GM12878 (cell line): Measurements from ENCODE around the gene DCAF8. TPM values are rescaled to one million over a fixed set of nuclear protein-coding genes. Genes with fewer than 3 reads are reported as not detected.

Source experiments
- ATAC-seq: fragments of 200-7000 bp; cut with Tn5 transposase; 3 replicates; pipeline ENCODE4 v1.9.1; 2020; ENCODE audit warnings: mild to moderate bottlenecking, moderate library complexity
- BruUV-seq: library from RNA; stranded (reverse); fragments of 400-500 nt; replicated peaks from 2 replicates; lab custom pipeline; 2021; lab: Mats Ljungman, UMichigan
- CTCF ChIA-PET: fragments of 300-600 bp; sonication (Branson Sonifier 250); formaldehyde crosslinking; extraction: SDS; loops from one replicate; lab custom pipeline; 2021; ENCODE audit warnings: inconsistent platforms; lab: Yijun Ruan, JAX
- POLR2A ChIA-PET: fragments of 350-600 bp; formaldehyde crosslinking; extraction: SDS; loops from one replicate; lab custom pipeline; 2021; ENCODE audit warnings: inconsistent platforms; lab: Charles Lee
- RAD21 ChIA-PET: fragments of 300-600 bp; sonication (Branson Sonifier 250); formaldehyde crosslinking; loops from one replicate; lab custom pipeline; 2023; ENCODE audit warnings: antibody characterized with exemption; ENCODE audit not compliant: unreplicated experiment; lab: Charles Lee
- SMC1A ChIA-PET: fragments of 300-600 bp; sonication (Branson Sonifier 250); formaldehyde crosslinking; loops from one replicate; lab custom pipeline; 2023; ENCODE audit not compliant: unreplicated experiment, uncharacterized antibody; lab: Charles Lee
- DNase-seq: peaks from one replicate; pipeline ENCODE4 v3.0.0-alpha.2; 2011; ENCODE audit warnings: low read depth, low spot score
- FAIRE-seq: peaks from 3 replicates; lab custom pipeline; 2011; peaks lifted over from hg19 to GRCh38; lab: Jason Lieb, UNC
- H2AFZ ChIP-seq: 2 replicates; pipeline ENCODE4 v1.6.0; 2011; ENCODE audit warnings: low read depth, low read length, control low read depth; ENCODE audit not compliant: control insufficient read depth
- H3K27ac ChIP-seq: 2 replicates; pipeline ENCODE4 v1.5.1; 2011; ENCODE audit warnings: control low read depth; ENCODE audit not compliant: control insufficient read depth, insufficient read depth
- H3K27me3 ChIP-seq, 2 experiments: replicated peaks in 1 of 2; 2 replicates each; pipeline versions ENCODE4 v1.6.0 to v1.6.1; 2011; ENCODE audit warnings: low read length in 1 of 2; ENCODE audit not compliant: control insufficient read depth in 2 of 2, insufficient read depth in 2 of 2
- H3K36me3 ChIP-seq, 2 experiments: 2 replicates each; pipeline ENCODE4 v1.5.1; 2011; ENCODE audit warnings: low read length in 1 of 2; ENCODE audit not compliant: control insufficient read depth in 2 of 2, insufficient read depth in 2 of 2
- H3K4me1 ChIP-seq: 2 replicates; pipeline ENCODE4 v1.6.1; 2011; ENCODE audit warnings: mild to moderate bottlenecking, low read length, moderate library complexity, mixed read lengths; ENCODE audit not compliant: control insufficient read depth, insufficient read depth
- H3K4me2 ChIP-seq: 2 replicates; pipeline ENCODE4 v1.6.0; 2011; ENCODE audit warnings: control low read depth; ENCODE audit not compliant: control insufficient read depth, insufficient read depth
- H3K4me3 ChIP-seq: fragments of 200-600 bp; sonication (generic); 2 replicates; pipeline ENCODE4 v1.5.1; 2016
- H3K79me2 ChIP-seq: 2 replicates; pipeline ENCODE4 v1.6.0; 2011; ENCODE audit warnings: low read length; ENCODE audit not compliant: control insufficient read depth, insufficient read depth
- H3K9ac ChIP-seq: 2 replicates; pipeline ENCODE4 v1.8.0; 2011; ENCODE audit warnings: low read length, control low read depth, mixed read lengths; ENCODE audit not compliant: control insufficient read depth, insufficient read depth
- H3K9me3 ChIP-seq: replicated peaks from 3 replicates; pipeline ENCODE4 v1.5.1; 2011; ENCODE audit warnings: mild to moderate bottlenecking, low read length; ENCODE audit not compliant: control insufficient read depth, insufficient read depth
- H4K20me1 ChIP-seq: 2 replicates; pipeline ENCODE4 v1.6.0; 2011; ENCODE audit not compliant: control insufficient read depth, insufficient read depth
- BHLHE40 ChIP-seq, 2 experiments: fragments of 450-650 bp in 1 of 2; IDR thresholded peaks; 2 replicates each; pipeline ENCODE4 v1.6.1; 2011 to 2017; ENCODE audit warnings: low read depth in 2 of 2, borderline replicate concordance in 1 of 2, improper control_type of control experiment in 1 of 2, low read length in 1 of 2, mild to moderate bottlenecking in 1 of 2
- CBX5 ChIP-seq: sonication (generic); IDR thresholded peaks from 2 replicates; pipeline ENCODE4 v1.6.1; 2016; ENCODE audit warnings: low read depth, moderate library complexity, mild to moderate bottlenecking, inconsistent platforms
- E2F4 ChIP-seq: IDR thresholded peaks from 2 replicates; pipeline ENCODE4 v1.6.1; 2012; ENCODE audit warnings: low read depth, low read length, improper control_type of control experiment
- EED ChIP-seq: sonication (generic); IDR thresholded peaks from 2 replicates; pipeline ENCODE4 v1.6.1; 2016; ENCODE audit warnings: antibody characterized with exemption, low read depth
- FOXM1 ChIP-seq: IDR thresholded peaks from 2 replicates; pipeline ENCODE4 v1.6.1; 2012; ENCODE audit warnings: low read depth, mild to moderate bottlenecking, inconsistent platforms, low read length, moderate library complexity
- GABPA ChIP-seq: IDR thresholded peaks from 2 replicates; pipeline ENCODE4 v1.6.1; 2014; ENCODE audit warnings: antibody characterized with exemption, low read depth, mild to moderate bottlenecking, inconsistent platforms
- IKZF1 ChIP-seq: fragments of 450-650 bp; conservative IDR thresholded peaks from 2 replicates; pipeline ENCODE4 v1.6.1; 2017; ENCODE audit warnings: antibody characterized with exemption, mild to moderate bottlenecking
- IRF4 ChIP-seq: IDR thresholded peaks from 2 replicates; pipeline ENCODE4 v1.6.1; 2011; ENCODE audit warnings: low read depth, low read length
- LARP7 ChIP-seq: fragments of 450-650 bp; IDR thresholded peaks from 2 replicates; pipeline ENCODE4 v1.6.1; 2017; ENCODE audit warnings: mild to moderate bottlenecking
- MTA3 ChIP-seq: IDR thresholded peaks from 2 replicates; pipeline ENCODE4 v1.6.1; 2012; ENCODE audit warnings: low read length, inconsistent platforms, borderline replicate concordance
- PAX5 ChIP-seq: IDR thresholded peaks from 2 replicates; pipeline ENCODE4 v1.6.1; 2011; ENCODE audit warnings: low read depth, low read length, borderline replicate concordance
- PKNOX1 ChIP-seq: fragments of 450-650 bp; IDR thresholded peaks from 2 replicates; pipeline ENCODE4 v1.6.1; 2016; ENCODE audit warnings: mild to moderate bottlenecking
- SMAD5 ChIP-seq: IDR thresholded peaks from 2 replicates; pipeline ENCODE4 v1.6.1; 2016; ENCODE audit warnings: antibody characterized with exemption, low read depth
- SMC3 ChIP-seq: IDR thresholded peaks from 2 replicates; pipeline ENCODE4 v1.6.1; 2011; ENCODE audit warnings: low read length, improper control_type of control experiment, borderline replicate concordance
- SREBF2 ChIP-seq: IDR thresholded peaks from 2 replicates; pipeline ENCODE4 v1.6.1; 2012; ENCODE audit warnings: mild to moderate bottlenecking, low read length
- ZNF592 ChIP-seq: fragments of 450-650 bp; IDR thresholded peaks from 2 replicates; pipeline ENCODE4 v1.6.1; 2017; ENCODE audit warnings: mild to moderate bottlenecking, moderate library complexity
- ZNF622 ChIP-seq: fragments of 450-650 bp; IDR thresholded peaks from 2 replicates; pipeline ENCODE4 v1.6.1; 2017; ENCODE audit warnings: mild to moderate bottlenecking, inconsistent platforms
- WGBS: methylation state at CpG from one replicate; pipeline ENCODE4 v1.1.6; 2016; ENCODE audit warnings: low lambda C conversion rate; ENCODE audit not compliant: insufficient replicate concordance, insufficient coverage; ENCODE audit errors: missing lambda C conversion rate; 5-methylcytosine and 5-hydroxymethylcytosine counted together
- in situ Hi-C: fragments of 300-500 bp; cut with MboI; formaldehyde crosslinking; loops from 9 replicates; pipeline ENCODE4 v1.14.3; 2018; ENCODE audit warnings: mixed read lengths
- intact Hi-C: fragments of 100-400 bp; cut with micrococcal nuclease; formaldehyde crosslinking; loops from one replicate; pipeline ENCODE4 v1.14.2; 2022; ENCODE audit not compliant: unreplicated experiment
- polyA plus RNA-seq, 11 experiments: library from polyadenylated mRNA; depleted of rRNA in 4 of 11; unstranded in 6 of 11; stranded (reverse) in 5 of 11; fragments of >200 nt; fragmentation: Nextera tagmentation in 4 of 11; fragmentation: Illumina TruSeq in 1 of 11; extraction: Ambion mirVana in 4 of 11; extraction: Trizol in 1 of 11; gene quantifications; 1 replicate in 1 of 11; 2 replicates in 10 of 11; pipeline versions ENCODE4 v1.2.1 to v1.2.3, GENCODE V29; 2011 to 2016; ENCODE audit warnings: inconsistent platforms in 2 of 11, missing spikeins in 2 of 11, low read depth in 1 of 11
- total RNA-seq, 4 experiments: library from RNA; depleted of rRNA in 3 of 4; stranded (reverse); fragments of >200 nt in 3 of 4; fragmentation: Illumina TruSeq in 1 of 4; extraction: Trizol in 1 of 4; gene quantifications; 2 replicates each; pipeline versions ENCODE4 v1.2.1 to v1.2.3, GENCODE V29; 2013 to 2021

The DCAF8 gene
- total and polyA plus RNA-seq, 10 of the 15 experiments (the other 5 are each of a cell fraction or from before 2014, with no cell fraction given): 10.4 to 152 (median 84.6) TPM

GRCh38 chr1:160169553-160170399 is 92.6 kb downstream of the DCAF8 start:
- in situ Hi-C loops: no loop called here
- FAIRE-seq: peak; percentile 73
- DNase-seq: peak; percentile 71
- no peak overlapping the region; the same call in 1 of the 2 replicates for H3K9ac ChIP-seq
- POLR2A ChIA-PET: interaction anchor here (1.1 to 1.7 kb wide), 3 partner anchors 34 to 93 kb away, joined by 3 to 7 read pairs (median 4); partner anchors contain the start of gene DCAF8
- H3K79me2 ChIP-seq: no peaks in the 10 kb centered on the region
- CTCF ChIA-PET: interaction anchor here (0.6 to 3.5 kb wide), 12 partner anchors 17 to 127 kb away, joined by 3 to 25 read pairs (median 3); no protein-coding TSS in a partner anchor
- RAD21 ChIA-PET: interaction anchor here (0.7 to 3.6 kb wide), 11 partner anchors 8 to 259 kb away, joined by 3 to 14 read pairs (median 3); no protein-coding TSS in a partner anchor
- H3K4me1 ChIP-seq: peaks cover 21% of the 10 kb centered on the region
- no peak overlapping the region; the same call in 1 of the 2 replicates for H2AFZ ChIP-seq
- intact Hi-C loops: no loop called here
- no peaks in the 10 kb centered on the region; a peak in 2 of 4 replicates for H3K27me3 ChIP-seq
- peak; percentile 86 for ATAC-seq
- no peaks in the 10 kb centered on the region for H3K36me3 ChIP-seq
- H4K20me1 ChIP-seq: no peaks in the 10 kb centered on the region
- 1% methylated on average over 15 of the region's 15 CpGs for WGBS
- SMC1A ChIA-PET: interaction anchor here (0.6 to 2.5 kb wide), 12 partner anchors 9 to 73 kb away, joined by 3 to 10 read pairs (median 4); partner anchors contain the start of gene CASQ1
- no peak overlapping the region for H3K27ac ChIP-seq
- no TSS peak for BruUV-seq
- H3K4me2 ChIP-seq: peak overlapping the region; percentile 68
- no peak overlapping the region for H3K4me3 ChIP-seq
- H3K9me3 ChIP-seq: no peaks in the 10 kb centered on the region
- TF ChIP-seq LARP7: no peak
- no peak for TF ChIP-seq ZNF622
- no peak for TF ChIP-seq SMAD5
- TF ChIP-seq IKZF1: peak; percentile 87
- peak; percentile 72; the same call in 1 of the 2 replicates for TF ChIP-seq PAX5
- peak; percentile 75 for TF ChIP-seq PKNOX1
- TF ChIP-seq FOXM1: peak; percentile 89
- TF ChIP-seq IRF4: peak; percentile 85
- no peak for TF ChIP-seq SREBF2
- no peak for TF ChIP-seq SMC3
- peak; percentile 97 for TF ChIP-seq EED
- TF ChIP-seq E2F4: no peak
- TF ChIP-seq MTA3: peak; percentile 92; the same call in 1 of the 2 replicates
- no peak for TF ChIP-seq ZNF592
- 0 out of 2 replicates have a peak, but pooled peaks have one; percentile 13 for TF ChIP-seq GABPA
- TF ChIP-seq BHLHE40 (IDR thresholded peaks at IDR 0.05; ENCODE audit: borderline replicate concordance in 1 of 2, low read depth in 2 of 2, low read length in 1 of 2): peak; percentile 76 to 79; a peak in 3 of 4 replicates
- 0 out of 2 replicates have a peak, but pooled peaks have one; percentile 42 for TF ChIP-seq CBX5
